NCI-H2107 (cell line): Measurements from ENCODE around the gene TUBGCP5.

Experiments used
- DNase-seq: peaks from one replicate; lab custom pipeline; 2025; lab: John Stamatoyannopoulos, UW

TUBGCP5 gene

DNA sequence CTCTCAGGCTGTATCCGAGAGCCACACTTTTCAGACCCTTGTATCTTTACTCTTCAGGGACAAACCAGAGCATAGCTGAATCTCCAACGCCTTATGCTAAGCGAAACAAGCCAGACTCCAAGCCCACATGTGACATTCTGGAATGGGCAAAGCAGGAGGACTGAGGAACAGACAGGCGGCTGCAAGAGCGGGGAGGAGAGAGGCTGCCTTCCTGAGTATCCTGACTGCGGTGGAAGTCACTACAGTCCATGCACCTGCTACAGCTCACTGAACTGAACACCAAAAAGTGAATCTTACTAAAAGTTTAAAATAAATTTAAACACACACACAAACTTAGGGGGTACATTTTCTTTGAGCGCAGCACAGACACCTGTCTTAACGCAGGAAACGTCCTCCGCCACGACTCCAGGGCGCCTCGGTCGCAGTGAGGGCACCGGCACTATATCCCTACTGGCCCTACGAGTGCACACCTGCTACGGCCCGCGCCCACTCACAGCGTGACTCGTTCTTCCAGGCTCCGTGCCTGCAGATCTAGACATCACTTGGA lies 60.6 kb downstream of the TUBGCP5 start:
- no peak for DNase-seq

DNA sequence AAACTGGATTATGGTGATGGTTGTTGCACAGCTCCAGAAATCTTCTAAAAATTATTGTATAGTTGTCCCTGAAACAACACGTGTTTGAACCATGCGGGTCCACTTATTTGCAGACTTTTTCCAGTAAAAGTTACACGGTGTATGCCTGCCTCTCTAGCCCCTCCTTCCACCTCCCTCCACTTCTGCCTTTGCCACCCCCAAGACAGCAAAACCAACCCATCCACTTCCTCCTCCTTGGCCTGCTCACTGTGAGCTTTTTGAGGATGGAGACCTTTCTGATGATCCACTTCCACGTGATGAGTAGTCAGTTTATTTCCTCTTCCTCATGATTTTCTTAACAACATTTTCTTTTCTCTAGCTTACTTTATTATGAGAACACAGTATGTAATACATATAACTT lies 64.6 kb downstream of the TUBGCP5 start:
- DNase-seq, result no peak

DNA sequence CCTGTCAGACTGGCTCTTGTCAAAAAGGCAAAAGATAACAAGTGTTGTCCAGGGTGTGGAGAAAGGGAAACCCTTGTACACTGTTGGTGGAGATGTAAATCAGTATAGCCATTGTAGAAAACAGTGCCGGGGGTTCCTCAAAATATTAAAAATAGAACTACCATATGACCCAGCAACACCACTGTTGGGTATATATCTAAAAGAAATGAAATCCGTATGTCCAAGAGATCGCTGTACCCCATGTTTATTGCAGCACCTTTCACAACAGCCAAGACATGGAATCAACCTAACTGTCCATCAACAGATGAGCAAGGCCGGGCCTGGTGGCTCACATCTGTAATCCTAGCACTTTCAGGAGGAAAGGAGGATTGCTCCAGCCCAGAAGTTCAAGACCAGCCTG lies 65.4 kb downstream of the TUBGCP5 start:
- no peak for DNase-seq

DNA sequence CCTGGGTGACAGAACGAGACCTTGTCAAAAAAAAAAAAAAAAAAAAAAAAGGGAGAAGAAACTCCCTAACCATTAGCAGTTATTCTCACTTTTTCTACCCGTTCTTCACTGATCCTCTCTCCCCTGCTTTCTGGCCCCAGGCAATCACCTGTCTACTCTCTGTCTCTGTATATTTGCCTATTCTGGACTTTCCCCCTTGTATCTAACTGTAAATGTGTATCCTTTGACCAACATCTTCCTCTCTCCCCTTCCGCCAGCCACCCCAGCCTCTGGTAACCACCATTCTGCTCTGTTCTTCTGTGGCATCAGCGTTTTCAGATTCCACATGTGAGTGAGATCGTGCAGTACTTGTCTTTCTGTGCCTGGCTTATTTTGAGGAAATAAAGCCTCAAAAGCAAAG lies 66.1 kb downstream of the TUBGCP5 start:
- DNase-seq, result no peak

DNA sequence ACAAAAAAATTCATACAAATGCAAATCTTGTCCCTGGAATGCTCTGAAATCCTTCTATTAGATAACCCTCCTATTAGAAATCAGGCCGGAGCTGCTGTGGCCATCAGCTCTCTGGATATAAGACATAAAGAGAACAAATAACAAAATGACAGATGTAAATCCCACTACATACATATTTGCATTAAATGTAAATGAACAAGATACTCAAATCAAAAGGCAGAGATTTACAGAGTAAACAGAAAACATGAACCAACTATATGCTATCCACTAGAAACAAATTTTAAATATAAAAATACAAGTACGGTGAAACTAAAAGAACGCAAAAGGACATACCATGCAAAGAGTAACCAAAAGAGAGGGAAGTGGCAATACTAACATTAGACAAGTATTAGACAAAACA lies 69.9 kb downstream of the TUBGCP5 start:
- no peak for DNase-seq

DNA sequence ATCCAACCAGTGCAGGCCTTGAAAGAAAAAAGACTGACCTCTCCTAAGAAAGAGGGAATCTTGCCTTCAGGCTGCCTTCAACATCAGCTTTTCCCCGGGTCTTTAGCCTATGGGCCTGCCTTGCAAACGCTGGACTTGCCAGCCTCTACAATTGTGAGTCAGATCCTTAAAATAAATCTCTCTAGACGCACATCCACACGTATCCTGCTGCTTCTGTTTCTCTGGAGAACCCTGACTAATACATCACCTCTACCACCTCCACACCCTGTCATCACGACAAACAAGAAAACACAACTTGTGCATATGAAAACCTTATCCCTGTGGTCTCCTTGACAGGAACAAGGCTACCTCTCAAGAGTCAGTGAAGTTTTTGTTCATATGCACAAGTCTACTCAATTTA lies 71.0 kb downstream of the TUBGCP5 start:
- no peak for DNase-seq

DNA sequence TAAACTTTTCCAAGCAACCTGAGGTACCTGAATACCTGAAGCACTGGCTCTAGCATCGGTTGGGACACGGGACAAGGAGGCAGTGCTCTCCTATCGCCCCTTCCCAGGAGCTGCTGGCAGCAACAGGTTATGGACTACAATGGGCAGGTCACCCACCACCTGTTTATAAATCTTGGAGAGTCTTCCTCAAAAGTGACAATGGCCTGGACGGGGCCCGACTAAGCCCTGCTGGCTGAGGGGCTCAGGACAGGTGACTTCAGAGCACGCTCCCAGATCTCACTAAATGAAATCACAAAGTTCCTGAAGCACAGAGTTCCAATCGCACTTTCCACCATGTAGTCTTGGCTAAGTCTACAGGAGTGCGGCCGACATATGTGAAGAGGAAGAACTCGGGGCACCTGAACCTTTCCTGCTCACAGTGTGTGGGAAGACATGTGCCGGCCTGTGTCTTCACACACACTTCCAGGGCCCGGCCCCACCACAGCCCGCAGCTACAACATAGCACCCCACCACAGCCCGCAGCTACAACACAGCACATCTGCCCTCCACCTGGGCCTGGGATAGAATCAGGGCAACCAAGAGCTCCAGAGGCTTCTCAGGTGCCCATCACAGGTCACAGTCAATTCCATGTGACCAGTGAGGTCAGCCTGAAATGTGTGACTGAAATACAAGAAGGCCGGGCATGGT lies 72.1 kb downstream of the TUBGCP5 start:
- DNase-seq, result no peak

DNA sequence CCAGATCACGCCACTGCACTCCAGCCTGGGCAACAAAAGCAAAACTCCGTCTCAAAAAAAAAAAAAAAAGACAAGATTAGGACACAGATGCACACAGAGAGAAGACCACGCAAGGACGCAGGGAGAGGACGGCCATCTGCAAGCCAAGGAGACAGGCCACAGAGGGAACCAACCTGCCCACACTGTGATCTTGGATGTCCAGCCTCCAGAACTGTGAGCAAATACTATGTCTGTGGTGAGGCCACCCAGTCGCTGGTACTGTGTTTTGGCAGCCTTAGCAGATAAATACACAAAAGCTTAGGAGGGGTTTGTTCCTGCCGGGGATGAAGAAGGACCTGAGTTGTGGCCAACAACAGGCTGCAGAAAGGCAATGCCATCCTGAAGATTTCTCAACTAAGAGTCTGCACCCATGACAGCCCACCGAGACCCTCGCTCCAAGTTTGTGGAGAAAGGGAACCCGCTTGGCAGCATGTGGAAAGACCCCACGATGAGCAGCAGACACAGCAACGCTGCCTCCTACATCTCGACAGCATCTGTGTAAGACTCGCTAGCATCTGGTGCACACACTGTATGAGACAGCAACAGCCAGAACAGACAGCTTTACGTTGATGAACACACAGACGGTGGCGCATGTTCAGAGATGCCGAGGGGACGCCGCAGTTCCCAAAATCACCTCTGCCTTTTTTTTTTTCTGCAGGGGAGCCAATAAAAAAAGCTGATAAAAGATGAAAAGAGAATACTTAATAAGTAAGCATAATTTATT lies 72.9 kb downstream of the TUBGCP5 start:
- DNase-seq, result no peak

DNA sequence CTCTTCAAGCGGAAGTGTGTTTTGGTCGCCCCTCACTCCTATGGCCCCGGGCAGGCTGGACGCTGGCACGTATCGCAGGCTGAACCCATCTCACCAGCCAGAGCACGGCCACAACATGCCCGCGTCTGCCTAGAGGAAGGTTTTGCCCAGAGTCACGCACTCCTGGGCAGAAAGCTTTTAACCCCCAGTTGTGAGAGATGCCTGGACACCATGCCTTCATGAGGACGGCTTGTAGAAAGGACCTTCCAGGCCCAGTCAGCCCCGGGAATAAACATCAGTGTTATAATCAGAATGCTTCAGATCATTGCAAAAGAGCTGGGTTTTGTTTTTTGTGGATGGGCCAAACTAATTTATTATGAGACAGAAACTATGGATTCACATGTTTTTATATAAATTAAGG lies 75.7 kb downstream of the TUBGCP5 start:
- DNase-seq, result no peak

DNA sequence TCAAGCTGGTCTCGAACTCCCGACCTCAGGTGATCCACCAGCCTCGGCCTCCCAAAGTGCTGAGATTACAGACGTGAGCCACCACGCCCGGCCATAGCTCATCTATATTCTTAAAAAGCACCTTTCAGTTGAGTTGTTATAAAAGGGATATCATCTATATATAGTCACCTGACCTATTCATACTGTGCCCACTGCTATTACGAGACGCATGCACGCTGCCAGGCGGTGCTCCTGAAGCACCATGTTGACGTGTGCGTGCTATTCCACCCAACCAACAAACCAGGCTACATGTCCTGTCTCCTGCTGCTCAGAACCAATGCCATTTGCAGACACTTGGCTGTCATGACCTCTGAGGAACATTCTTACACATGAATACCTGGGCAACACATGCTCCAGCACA lies 76.8 kb downstream of the TUBGCP5 start:
- no peak for DNase-seq

DNA sequence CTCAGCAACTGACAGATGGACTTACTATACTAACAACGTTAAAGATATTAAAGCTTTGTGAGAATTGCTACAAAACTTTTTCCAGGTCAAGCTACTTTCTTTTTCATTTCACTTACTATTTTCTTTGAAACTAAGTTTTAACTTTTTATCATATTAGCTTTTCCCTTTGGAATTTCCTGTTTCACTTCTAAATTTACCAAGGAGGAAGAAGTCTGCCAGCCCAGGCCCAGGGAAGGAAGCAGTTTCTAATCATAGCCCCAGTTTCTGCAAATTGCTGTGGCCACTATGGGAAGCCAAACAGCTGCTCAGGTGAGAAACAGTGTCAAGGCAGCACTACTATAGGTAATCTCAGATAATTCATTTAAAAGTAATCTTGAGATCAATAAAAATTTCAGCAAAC lies 77.6 kb downstream of the TUBGCP5 start:
- DNase-seq, result no peak

DNA sequence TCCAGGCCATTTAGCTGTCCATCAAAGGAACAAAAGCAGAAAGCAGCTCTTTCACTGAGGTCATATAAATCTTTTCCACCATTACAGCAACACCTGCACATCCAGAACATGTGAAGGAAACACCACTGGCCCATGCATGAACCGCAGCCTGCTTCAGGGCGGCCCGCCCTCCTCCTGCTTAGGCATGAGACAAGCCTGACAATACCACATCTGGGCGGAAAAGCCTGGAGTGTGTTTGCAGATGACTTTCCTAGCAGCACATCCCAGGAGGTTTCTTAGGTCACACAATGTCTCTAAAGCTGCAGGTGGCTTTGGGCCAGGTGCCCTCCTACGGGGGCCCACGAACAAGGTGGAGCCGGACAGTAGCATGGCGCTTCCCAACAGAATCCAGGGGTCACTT lies 78.8 kb downstream of the TUBGCP5 start:
- DNase-seq, result no peak

DNA sequence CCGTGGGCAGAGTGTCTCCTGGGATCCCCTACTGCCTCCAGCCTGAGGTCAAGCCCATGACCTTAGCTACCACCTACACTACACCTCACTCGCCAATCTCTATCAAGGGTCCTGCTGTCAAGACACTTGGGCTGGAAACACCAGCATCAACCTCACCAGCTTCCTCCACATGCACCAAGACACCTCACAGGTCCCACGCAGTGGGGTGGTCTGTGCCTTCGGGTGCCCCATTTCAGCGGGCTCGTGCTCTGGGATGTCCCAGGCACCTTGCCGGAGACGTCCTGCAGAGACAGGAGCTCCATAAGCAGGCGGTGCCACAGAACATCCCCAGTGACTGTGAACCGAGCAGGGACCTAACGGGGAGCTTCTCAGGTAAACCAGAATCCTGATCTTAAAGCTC lies 79.2 kb downstream of the TUBGCP5 start:
- no peak for DNase-seq

DNA sequence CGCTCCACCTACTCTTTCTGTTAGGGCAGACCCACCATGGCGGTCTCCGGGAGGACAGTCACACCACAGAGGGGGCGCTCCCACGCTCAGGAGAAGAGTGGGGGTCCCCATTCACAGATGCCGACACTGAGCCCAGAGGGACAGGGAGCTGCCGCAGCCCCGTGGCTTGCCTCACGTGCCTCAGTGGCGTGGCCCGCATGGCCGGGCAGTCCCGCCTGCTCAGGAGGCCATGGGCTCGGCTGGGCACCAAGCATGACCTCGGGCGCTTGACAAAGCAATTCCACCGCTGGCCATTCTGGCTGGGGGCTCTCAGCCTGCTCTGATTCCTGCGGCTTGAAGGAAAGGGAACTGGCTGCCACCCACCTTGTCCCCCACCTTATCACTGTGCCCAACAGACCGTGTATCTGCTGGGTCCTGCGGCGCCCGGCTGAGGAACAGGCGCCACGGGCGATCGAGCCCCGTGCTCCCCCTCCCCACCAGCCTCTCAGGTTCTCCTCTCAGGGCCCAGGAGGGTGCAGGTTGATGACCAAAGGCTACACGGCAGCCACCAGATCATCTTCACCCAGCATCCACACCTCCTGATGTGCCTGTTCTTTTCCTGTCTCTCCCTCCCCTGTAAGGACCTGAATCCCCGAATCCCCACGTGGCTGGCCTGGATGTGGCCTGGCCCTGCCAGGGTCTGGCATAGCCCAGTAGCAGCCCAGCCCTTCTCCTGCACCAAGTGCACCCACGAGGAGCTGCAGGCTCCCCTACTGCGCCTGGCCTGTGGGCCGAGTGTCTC lies 79.9 kb downstream of the TUBGCP5 start:
- no peak for DNase-seq

DNA sequence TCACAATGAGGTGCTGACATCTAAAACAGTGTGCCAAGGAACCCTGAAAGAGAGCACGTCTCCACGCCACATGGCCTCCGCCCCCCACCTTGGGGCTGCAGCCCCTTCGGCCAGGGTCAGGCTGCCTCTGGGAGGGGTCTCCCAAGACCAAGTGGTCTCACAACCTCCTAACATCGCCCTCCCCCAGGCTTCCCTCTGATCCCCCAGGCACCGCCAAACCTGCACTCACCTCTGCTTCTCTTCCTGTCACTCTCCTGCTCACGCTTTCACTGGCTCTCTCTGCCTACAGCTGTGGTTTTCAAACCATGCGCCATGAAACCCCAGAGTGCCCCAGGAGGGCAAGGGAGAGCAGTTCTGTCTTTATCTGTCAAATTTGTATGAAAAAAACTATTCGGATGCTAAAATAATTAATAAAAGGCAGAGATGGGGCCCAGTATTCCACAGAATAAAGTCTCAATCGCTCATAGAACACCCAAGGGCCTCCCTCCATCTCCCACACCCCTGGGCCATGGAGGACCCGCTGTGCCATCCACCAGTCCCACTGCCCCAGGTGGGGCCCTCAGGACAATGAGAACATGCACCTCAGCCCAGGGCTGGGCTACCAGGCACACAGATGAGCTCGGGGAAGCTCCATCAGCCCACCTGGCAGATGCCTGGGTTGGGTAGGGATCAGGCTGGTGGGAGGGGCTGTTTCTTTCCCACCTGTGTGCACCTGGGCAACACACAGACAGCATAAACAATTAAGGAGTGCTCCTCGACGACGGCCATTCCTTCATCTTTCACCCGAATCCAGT lies 80.7 kb downstream of the TUBGCP5 start:
- no peak for DNase-seq

DNA sequence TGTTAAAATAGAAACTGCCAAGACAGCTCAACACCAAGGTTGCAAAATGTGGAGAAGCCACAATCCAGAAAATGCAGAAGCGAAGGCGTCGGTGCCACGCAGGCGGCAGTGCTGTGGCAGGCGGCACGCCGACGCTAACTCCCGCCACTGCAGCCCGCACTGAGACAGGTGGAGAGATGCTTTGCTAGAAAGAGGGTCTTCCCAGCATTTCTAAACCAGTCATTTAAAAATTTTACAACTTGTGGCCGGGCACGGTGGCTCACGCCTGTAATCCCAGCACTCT lies 82.5 kb downstream of the TUBGCP5 start:
- no peak for DNase-seq

DNA sequence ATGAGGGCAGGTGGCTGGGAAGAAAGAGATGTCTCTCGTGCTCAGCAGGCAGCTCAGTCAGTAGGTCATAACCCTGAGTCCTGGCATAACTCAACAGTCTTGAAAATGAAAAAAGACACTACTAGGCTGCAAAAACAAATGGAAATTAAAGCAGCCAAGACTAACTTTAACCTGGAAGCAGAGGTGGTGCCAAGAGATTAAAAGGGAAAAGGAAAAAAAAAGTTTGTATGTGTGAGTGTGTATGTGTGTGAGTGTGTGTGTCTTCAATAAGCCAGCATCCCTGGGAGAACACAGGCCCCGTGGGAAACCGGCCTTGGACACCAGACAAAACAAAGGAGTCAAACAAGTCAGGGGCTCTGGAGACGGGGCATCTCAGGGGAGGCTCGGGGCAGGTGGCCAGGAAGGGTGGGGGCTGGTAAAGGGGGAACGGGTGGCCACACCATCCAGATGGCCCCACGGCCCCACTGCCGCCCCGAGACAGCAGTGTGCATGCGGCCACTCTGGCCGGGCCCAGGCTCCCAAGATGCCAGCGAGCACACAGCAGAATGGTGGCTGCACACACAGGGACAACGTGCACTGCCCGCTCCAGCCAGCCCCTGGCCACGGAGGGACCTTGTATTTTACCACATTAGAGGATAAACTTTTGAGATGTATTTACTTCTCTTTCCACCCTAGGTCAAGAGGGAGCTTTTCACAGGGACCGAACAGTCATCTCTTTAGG lies 83.0 kb downstream of the TUBGCP5 start:
- DNase-seq, result no peak

DNA sequence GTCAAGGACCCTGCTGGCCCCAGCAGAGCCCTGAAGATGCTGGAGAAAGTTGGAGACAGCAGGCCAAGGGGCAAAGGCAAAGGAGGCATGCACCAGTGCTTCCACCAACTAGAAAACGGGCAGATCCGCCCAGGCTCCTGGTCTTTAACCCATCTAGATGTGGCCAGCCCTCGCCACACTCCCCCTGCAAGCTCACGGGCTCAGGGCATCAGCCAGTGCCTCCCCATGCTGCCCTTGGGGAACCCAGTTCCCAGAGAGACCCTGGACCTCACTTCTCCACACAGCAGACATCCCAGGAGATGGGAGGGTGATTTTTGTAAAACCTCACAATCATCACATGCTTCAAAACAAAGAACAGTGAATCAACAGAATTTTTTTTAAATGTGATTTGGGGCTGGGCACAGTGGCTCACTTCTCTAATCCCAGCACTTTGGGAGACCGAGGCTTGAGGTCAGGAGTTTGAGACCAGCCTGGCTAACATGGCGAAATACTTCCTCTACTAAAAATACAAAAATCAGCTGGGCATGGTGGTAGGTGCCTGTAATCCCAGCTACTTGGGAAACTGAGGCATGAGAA lies 83.7 kb downstream of the TUBGCP5 start:
- DNase-seq, result no peak

DNA sequence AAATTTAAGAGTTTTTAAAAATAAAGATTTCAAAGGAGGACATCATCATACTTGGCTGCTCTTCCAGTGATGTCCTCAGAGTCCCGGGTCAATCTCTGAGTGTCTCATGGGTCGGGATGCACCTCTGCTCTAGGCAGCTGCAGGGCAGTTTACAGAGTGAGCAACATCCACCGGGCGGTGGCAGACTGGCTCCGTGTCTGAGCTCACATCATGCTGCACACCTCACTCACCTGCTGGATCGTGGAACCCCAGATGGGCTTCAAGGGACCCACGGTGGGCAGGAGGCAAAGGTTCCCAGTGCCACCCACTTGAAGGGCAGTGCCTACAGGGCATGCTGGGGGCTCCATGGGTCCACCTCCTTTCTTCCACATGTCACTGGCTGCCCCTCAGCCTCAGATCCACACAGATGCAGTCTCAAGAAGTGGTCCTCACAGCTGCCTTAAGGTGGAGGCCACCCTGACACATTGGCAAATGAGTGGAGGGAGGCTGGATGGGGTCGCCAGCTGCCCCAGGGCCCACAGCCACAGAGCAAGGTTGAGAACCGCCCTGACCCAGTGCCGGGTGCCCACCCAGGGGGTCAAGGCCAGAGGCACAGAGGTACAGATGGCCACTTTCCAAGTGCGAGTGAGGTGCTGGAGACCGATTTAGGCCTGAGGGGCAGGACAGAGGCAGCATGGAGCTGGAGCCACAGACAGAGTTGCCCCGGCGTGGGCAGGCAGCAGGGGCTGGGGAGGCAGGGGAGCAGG lies 84.4 kb downstream of the TUBGCP5 start:
- DNase-seq, result no peak

DNA sequence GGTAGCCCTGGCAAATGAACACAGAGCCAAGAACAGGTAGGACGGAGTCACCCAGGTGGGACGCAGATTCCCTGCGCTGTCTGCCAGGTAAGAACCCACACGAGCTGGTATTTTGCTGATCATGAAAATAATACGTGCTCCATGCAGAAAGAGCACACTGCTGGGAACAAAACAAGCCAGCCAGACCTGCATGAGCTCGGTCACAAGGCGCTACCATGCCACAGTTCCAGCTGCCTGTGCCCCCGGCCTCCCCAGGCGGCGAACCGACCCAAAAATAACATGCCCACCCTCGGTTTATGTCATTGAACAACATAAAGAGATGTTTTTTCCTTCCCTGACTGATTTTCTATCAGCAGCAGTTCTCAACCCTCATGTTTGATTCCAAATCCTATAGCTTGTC lies 85.0 kb downstream of the TUBGCP5 start:
- no peak for DNase-seq
